ENCODE results near the gene CGN. TPM values are rescaled to one million over a fixed set of nuclear protein-coding genes. Genes with fewer than 3 reads are reported as not detected.

Gene CGN
- total RNA-seq = 0.11 and 0.12 TPM in 2 replicates

GRCh38 chr1:151510957-151511635 is at the start of gene CGN:
Gene CGN (plus strand): TSS chr1:151511387. CDS start chr1:151518520, 7,133 bp downstream.

GRCh38 chr1:151540021-151540981 is 29.1 kb downstream of the CGN start, which contains the start of gene TUFT1:
Gene TUFT1 (plus strand): TSS chr1:151540309. CDS start chr1:151540367, 58 bp downstream.

Other genes with a start within 250 kb of the CGN start
- gene ZNF687, start 229.1 kb upstream of the CGN start, total RNA-seq = 12.5 and 12.6 TPM in 2 replicates
- gene PI4KB, start 184.0 kb upstream of the CGN start, total RNA-seq = 47.9 and 74.1 TPM in 2 replicates
- gene RFX5, start 164.1 kb upstream of the CGN start, total RNA-seq = 29.6 and 32.4 TPM in 2 replicates
- 22.2 and 25.0 TPM in 2 replicates for gene SELENBP1, start 138.7 kb upstream of the CGN start, total RNA-seq
- 352 and 425 TPM in 2 replicates for gene PSMB4, start 111.8 kb upstream of the CGN start, total RNA-seq
- 16.7 and 18.0 TPM in 2 replicates for gene POGZ, start 51.9 kb upstream of the CGN start, total RNA-seq
- gene TUFT1, start 28.9 kb downstream of the CGN start, total RNA-seq = 4.5 and 8.5 TPM in 2 replicates
- 36.2 and 40.7 TPM in 2 replicates for gene SNX27, start 100.7 kb downstream of the CGN start, total RNA-seq
- gene CELF3, start 205.4 kb downstream of the CGN start, total RNA-seq = not detected in 2 replicates
- gene RIIAD1, start 210.1 kb downstream of the CGN start, total RNA-seq = not detected in 2 replicates